H1 (cell line): ENCODE measurements around the gene ARPC3. TPM values are rescaled to one million over a fixed set of nuclear protein-coding genes. Genes with fewer than 3 reads are reported as not detected.
"Not testable (repeated sequence)": the region's sequence is repeated elsewhere in the genome, so short reads cannot be mapped to it uniquely, and the experiment has no call there.

ENCODE experiments used
- CTCF ChIA-PET: fragments of 300-600 bp; sonication (Branson Sonifier 250); formaldehyde crosslinking; loops from one replicate; lab custom pipeline; 2021; ENCODE audit not compliant: partially characterized antibody; lab: Charles Lee
- POLR2A ChIA-PET: fragments of 300-600 bp; sonication (Branson Sonifier 250); formaldehyde crosslinking; loops from one replicate; lab custom pipeline; 2021; ENCODE audit warnings: inconsistent platforms; ENCODE audit not compliant: partially characterized antibody; lab: Charles Lee
- DNase-seq, 2 experiments: peaks; one replicate each; pipeline versions ENCODE4 v3.0.0 to v3.0.0-alpha.2; 2010 to 2022; ENCODE audit warnings: low spot score in 2 of 2, low read depth in 1 of 2, mixed read lengths in 1 of 2
- FAIRE-seq: peaks from 2 replicates; lab custom pipeline; 2011; peaks lifted over from hg19 to GRCh38; lab: Jason Lieb, UNC
- H2AFZ ChIP-seq: 2 replicates; pipeline ENCODE4 v1.8.1; 2012; ENCODE audit warnings: low read length, inconsistent platforms
- H2AK5ac ChIP-seq: 2 replicates; pipeline ENCODE4 v1.6.1; 2013; ENCODE audit warnings: low read depth, low read length
- H2BK120ac ChIP-seq: replicated peaks from 2 replicates; pipeline ENCODE3; 2013; ENCODE audit warnings: low read depth, low read length, inconsistent platforms
- H2BK12ac ChIP-seq: 2 replicates; pipeline ENCODE4 v1.6.1; 2013; ENCODE audit warnings: low read depth, low read length
- H2BK15ac ChIP-seq: 2 replicates; pipeline ENCODE4 v1.6.1; 2013; ENCODE audit warnings: low read length
- H2BK20ac ChIP-seq: 2 replicates; pipeline ENCODE4 v1.6.1; 2013; ENCODE audit warnings: low read length
- H2BK5ac ChIP-seq: 2 replicates; pipeline ENCODE4 v1.6.1; 2013; ENCODE audit warnings: low read depth, low read length
- H3K14ac ChIP-seq: 2 replicates; pipeline ENCODE4 v1.6.1; 2013; ENCODE audit warnings: inconsistent platforms; ENCODE audit not compliant: insufficient read length
- H3K18ac ChIP-seq: 2 replicates; pipeline ENCODE4 v1.6.1; 2013; ENCODE audit warnings: low read length; ENCODE audit errors: extremely low read depth
- H3K23ac ChIP-seq: 2 replicates; pipeline ENCODE4 v1.6.1; 2013; ENCODE audit warnings: inconsistent platforms; ENCODE audit not compliant: insufficient read length
- H3K23me2 ChIP-seq: 2 replicates; pipeline ENCODE4 v1.6.1; 2013; ENCODE audit warnings: low read depth, low read length
- H3K27ac ChIP-seq: 2 replicates; pipeline ENCODE4 v1.6.1; 2011; ENCODE audit warnings: low read depth, low read length, inconsistent platforms
- H3K27me3 ChIP-seq, 4 experiments: replicated peaks in 1 of 4; 1 replicate in 1 of 4; 2 replicates in 3 of 4; pipeline versions ENCODE4 v1.6.1 to v1.8.1; 2011 to 2013; ENCODE audit warnings: low read length in 3 of 4, mild to moderate bottlenecking in 3 of 4, inconsistent platforms in 2 of 4, mixed read lengths in 2 of 4, moderate library complexity in 1 of 4; ENCODE audit not compliant: control insufficient read depth in 3 of 4, insufficient read depth in 3 of 4; ENCODE audit errors: extremely low read depth in 1 of 4
- H3K36me3 ChIP-seq, 4 experiments: 2 replicates each; pipeline versions ENCODE4 v1.6.1 to v1.8.1; 2011 to 2013; ENCODE audit warnings: mild to moderate bottlenecking in 4 of 4, low read length in 3 of 4, moderate library complexity in 2 of 4, control low read depth in 1 of 4, inconsistent platforms in 1 of 4; ENCODE audit not compliant: insufficient read depth in 4 of 4, control insufficient read depth in 2 of 4
- H3K4ac ChIP-seq: replicated peaks from 2 replicates; pipeline ENCODE3; 2013; ENCODE audit warnings: low read length, low read depth, mixed read lengths, inconsistent platforms; ENCODE audit not compliant: insufficient read length
- H3K4me1 ChIP-seq, 4 experiments: replicated peaks in 1 of 4; 1 replicate in 1 of 4; 2 replicates in 3 of 4; pipeline versions ENCODE4 v1.6.1 to v1.8.1; 2011 to 2013; ENCODE audit warnings: low read length in 3 of 4, inconsistent platforms in 2 of 4, mixed read lengths in 1 of 4; ENCODE audit not compliant: insufficient read depth in 4 of 4, control insufficient read depth in 3 of 4
- H3K4me2 ChIP-seq, 2 experiments: 2 replicates each; pipeline versions ENCODE4 v1.6.1 to v1.8.1; 2011 to 2013; ENCODE audit warnings: low read depth in 2 of 2, low read length in 2 of 2, control low read depth in 1 of 2, inconsistent platforms in 1 of 2, mild to moderate bottlenecking in 1 of 2; ENCODE audit not compliant: insufficient read depth in 1 of 2
- H3K4me3 ChIP-seq, 4 experiments: fragments of 200-600, 300-600 bp in 1 of 4; sonication (generic), shearing (Covaris generic), sonication (Bioruptor Twin) in 1 of 4; 2 replicates each; pipeline versions ENCODE4 v1.5.1 to v1.8.1; 2011 to 2016; ENCODE audit warnings: low read length in 4 of 4, low read depth in 3 of 4, control low read depth in 2 of 4, inconsistent platforms in 2 of 4, mild to moderate bottlenecking in 2 of 4, mixed read lengths in 1 of 4, moderate library complexity in 1 of 4; ENCODE audit not compliant: insufficient read depth in 2 of 4; ENCODE audit errors: extremely low read depth in 1 of 4
- H3K56ac ChIP-seq: replicated peaks from 2 replicates; pipeline ENCODE3; 2013; ENCODE audit warnings: low read depth, mild to moderate bottlenecking, mixed read lengths, low read length, inconsistent platforms; ENCODE audit not compliant: insufficient read length
- H3K79me1 ChIP-seq: 2 replicates; pipeline ENCODE4 v1.6.1; 2013; ENCODE audit warnings: low read depth, low read length, control low read depth
- H3K79me2 ChIP-seq, 2 experiments: 2 replicates each; pipeline versions ENCODE4 v1.6.1 to v1.8.1; 2012 to 2013; ENCODE audit warnings: low read length in 2 of 2, mild to moderate bottlenecking in 2 of 2, inconsistent platforms in 1 of 2; ENCODE audit not compliant: insufficient read depth in 2 of 2, control insufficient read depth in 1 of 2
- H3K9ac ChIP-seq, 4 experiments: replicated peaks in 1 of 4; 1 replicate in 1 of 4; 2 replicates in 3 of 4; pipeline versions ENCODE4 v1.6.1 to v1.8.1; 2011 to 2013; ENCODE audit warnings: low read depth in 3 of 4, low read length in 3 of 4, control low read depth in 2 of 4, mild to moderate bottlenecking in 2 of 4, moderate library complexity in 2 of 4, inconsistent platforms in 1 of 4; ENCODE audit errors: extremely low read depth in 1 of 4
- H3K9me3 ChIP-seq, 2 experiments: 2 replicates each; pipeline versions ENCODE4 v1.6.1 to v1.8.1; 2012 to 2013; ENCODE audit warnings: mild to moderate bottlenecking in 2 of 2, moderate library complexity in 2 of 2, control low read depth in 1 of 2, inconsistent platforms in 1 of 2, low read depth in 1 of 2, low read length in 1 of 2, mixed read lengths in 1 of 2; ENCODE audit not compliant: insufficient read depth in 2 of 2
- H4K20me1 ChIP-seq, 2 experiments: replicated peaks in 1 of 2; 2 replicates each; pipeline versions ENCODE3 to v1.8.1; 2011 to 2013; ENCODE audit warnings: inconsistent platforms in 2 of 2, low read length in 2 of 2, mild to moderate bottlenecking in 1 of 2; ENCODE audit not compliant: insufficient read depth in 2 of 2, control insufficient read depth in 1 of 2
- H4K5ac ChIP-seq: 2 replicates; pipeline ENCODE4 v1.6.1; 2013; ENCODE audit warnings: low read length, low read depth, mixed read lengths, inconsistent platforms; ENCODE audit not compliant: insufficient read length
- H4K8ac ChIP-seq: 2 replicates; pipeline ENCODE4 v1.8.0; 2013; ENCODE audit warnings: mild to moderate bottlenecking, moderate library complexity, low read length, inconsistent platforms; ENCODE audit not compliant: insufficient read depth; ENCODE audit errors: extremely low read depth
- H4K91ac ChIP-seq: replicated peaks from 2 replicates; pipeline ENCODE3; 2013; ENCODE audit warnings: low read length, mixed read lengths, inconsistent platforms; ENCODE audit not compliant: insufficient read length
- WGBS, 2 experiments: shearing (Covaris generic) in 1 of 2; methylation state at CpG; one replicate each; pipeline versions ENCODE4 v1.1.6 to v1.1.7; 2013 to 2015; ENCODE audit warnings: low lambda C conversion rate in 2 of 2, mixed read lengths in 2 of 2, inconsistent platforms in 1 of 2, low coverage in 1 of 2, missing lambda C conversion rate in 1 of 2; ENCODE audit not compliant: insufficient replicate concordance in 2 of 2, insufficient coverage in 1 of 2, insufficient read length in 1 of 2; ENCODE audit errors: extremely low coverage in 1 of 2, missing lambda C conversion rate in 1 of 2; 5-methylcytosine and 5-hydroxymethylcytosine counted together
- polyA plus RNA-seq, 7 experiments: library from polyadenylated mRNA; depleted of rRNA in 3 of 7; stranded (reverse) in 5 of 7; unstranded in 2 of 7; fragments of >200 nt in 5 of 7; fragments of 200-250 nt in 2 of 7; gene quantifications; 1 replicate in 5 of 7; 2 replicates in 1 of 7; 4 replicates in 1 of 7; pipeline versions ENCODE4 v1.2.1 to v1.2.3, GENCODE V29; 2011 to 2013; ENCODE audit warnings: missing spikeins in 2 of 7, mixed read lengths in 2 of 7
- total RNA-seq: library from RNA; stranded (reverse); fragmentation: NEBNext Ultra II Directional; extraction: Animal tissue kit (Norgen Biotek cat#: 25700); gene quantifications from 2 replicates; pipeline ENCODE4 v1.2.1, GENCODE V29; 2021

ARPC3 gene
- total and polyA plus RNA-seq, 2 of the 8 experiments (the other 6 are each of a cell fraction or from before 2014, with no cell fraction given) = 36.7 to 160 TPM

GRCh38 chr12:110429676-110430075, 20.5 kb downstream of the ARPC3 start:
- H4K20me1 ChIP-seq, H3K23me2 ChIP-seq, H3K27ac ChIP-seq, H3K27me3 ChIP-seq, H4K91ac ChIP-seq, H2AK5ac ChIP-seq, DNase-seq, H3K23ac ChIP-seq, H3K4me3 ChIP-seq, H2BK15ac ChIP-seq, H3K36me3 ChIP-seq, H2BK20ac ChIP-seq, H2BK120ac ChIP-seq, FAIRE-seq, H2AFZ ChIP-seq, H3K79me2 ChIP-seq, H3K79me1 ChIP-seq, H3K9me3 ChIP-seq, H4K8ac ChIP-seq, H3K14ac ChIP-seq, H4K5ac ChIP-seq, H2BK5ac ChIP-seq, H2BK12ac ChIP-seq, H3K18ac ChIP-seq, H3K4ac ChIP-seq, H3K9ac ChIP-seq, H3K4me1 ChIP-seq, H3K4me2 ChIP-seq, POLR2A ChIA-PET, H3K56ac ChIP-seq: not testable (repeated sequence)
- CTCF ChIA-PET = interaction anchor here (0.7 to 1.0 kb wide), 3 partner anchors 23 to 411 kb away, joined by 3 read pairs; no protein-coding TSS in a partner anchor
- 100% methylated on average over 8 of the region's 15 CpGs; no CpG with 5 or more reads in 1 of the 2 experiments for WGBS, 2 experiments
